Head of caudate nucleus (tissue), 42 donors: Measurements from ENCODE around the gene NCAPD3.
"Not testable (repeated sequence)": the region's sequence is repeated elsewhere in the genome, so short reads cannot be mapped to it uniquely, and the experiment has no call there.

ENCODE experiments used
- DNase-seq, 42 donors: peaks; one replicate each; pipeline versions ENCODE4 v3.0.0 to v3.0.0-alpha.2; 2020 to 2021; ENCODE audit warnings: mixed read lengths in 7 of 42
- intact Hi-C: fragments of 100-400 bp; cut with DNase I; formaldehyde crosslinking; loops from one replicate; pipeline ENCODE4 v1.15.0; 2022

NCAPD3 gene

DNA sequence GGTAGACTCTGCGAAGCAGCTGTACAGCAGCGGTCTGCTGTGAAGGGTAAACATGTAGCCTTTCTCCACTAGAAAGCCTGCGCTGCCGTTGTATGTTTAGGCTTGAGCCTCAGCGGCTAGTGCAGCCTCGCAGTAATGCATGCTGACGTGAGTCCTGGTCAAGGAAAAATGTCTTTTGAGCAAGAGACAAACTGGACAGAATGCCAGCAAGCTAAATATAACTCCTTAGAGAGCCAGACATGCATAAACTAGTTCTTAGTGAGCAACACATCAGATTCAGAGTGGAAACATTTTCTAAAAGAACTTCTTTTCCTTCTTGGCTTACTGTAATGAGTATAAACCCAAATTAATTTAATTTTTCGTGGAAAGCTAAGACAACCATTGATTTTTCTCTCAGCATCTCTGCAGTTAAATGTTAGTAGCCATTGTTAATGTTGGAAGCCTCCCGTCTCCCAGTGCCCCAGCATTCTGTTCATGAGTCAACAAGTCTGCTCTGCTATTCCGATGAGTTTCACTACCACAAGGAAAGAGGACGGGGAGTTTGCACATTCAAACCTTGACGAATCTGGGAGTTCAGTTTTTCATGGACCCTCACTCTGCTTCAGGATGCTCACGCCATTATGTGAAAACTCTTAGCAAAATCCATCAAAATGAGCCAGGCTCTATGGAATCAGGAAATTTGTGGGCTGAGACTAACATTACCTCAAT, 103.5 kb downstream of the NCAPD3 start:
- intact Hi-C loops, result no loop called here
- DNase-seq, result peak in 32 of 42 donors; percentile 28 to 84 (median 58)

DNA sequence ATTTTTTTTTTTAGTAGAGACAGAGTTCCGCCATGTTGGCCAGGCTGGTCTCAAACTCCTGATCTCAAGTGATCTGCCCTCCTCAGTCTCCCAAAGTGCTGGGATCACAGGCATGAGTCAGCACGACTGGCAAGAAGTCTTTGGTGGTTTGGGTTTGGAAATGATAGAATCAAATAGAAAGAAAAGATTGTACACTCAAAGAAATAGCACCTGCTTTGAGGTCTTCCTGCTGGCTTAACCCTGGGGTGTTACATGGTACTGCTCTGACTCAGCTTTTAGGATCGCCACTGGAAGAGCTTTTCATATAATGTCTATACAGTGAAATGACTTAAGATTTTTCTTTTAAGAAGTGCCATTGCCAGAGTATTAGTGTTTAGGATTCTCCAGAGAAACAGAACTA, 104.7 kb downstream of the NCAPD3 start:
- intact Hi-C loops, result no loop called here

DNA sequence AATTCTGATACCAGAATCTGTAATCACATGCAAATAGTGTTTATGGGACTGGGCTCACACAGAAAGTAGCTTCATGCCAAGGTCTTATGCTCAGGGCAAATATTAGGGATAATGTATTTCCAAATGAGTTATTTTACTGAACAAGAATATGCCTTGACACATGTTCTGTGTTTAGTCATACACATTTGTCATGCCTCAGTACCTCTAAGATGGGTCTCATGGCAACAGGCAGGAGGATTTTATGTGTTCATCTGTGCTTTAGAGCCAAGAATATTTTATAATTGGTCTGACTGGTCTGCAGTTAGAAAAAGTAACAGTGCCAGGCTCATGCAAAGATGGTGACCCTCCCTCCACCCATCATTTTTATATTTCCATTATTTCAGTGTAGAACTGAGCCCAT, 105.8 kb downstream of the NCAPD3 start:
- intact Hi-C loops, result no loop called here
- no peak for DNase-seq

More for the DNA sequence above, 104.7 kb downstream of the NCAPD3 start:
- DNase-seq, result no peak

DNA sequence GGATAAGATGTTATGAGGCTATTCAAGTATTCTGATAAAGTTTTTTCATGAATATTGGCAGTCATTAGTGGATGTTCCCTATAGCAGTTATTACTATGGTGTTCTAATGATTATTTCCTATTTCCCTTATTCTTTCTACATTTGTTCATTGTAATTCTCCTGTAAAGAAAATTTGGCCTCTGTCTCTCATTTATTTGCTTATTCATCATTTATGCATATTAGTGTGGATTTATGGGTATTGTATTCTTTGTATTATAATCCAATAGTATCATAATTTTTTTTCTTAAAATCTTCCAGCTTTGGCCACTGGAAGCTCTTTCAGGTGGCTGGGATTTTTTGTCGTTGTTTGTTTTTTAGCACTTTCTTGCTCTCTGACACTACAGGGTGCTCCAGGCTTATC, 107.6 kb downstream of the NCAPD3 start:
- intact Hi-C loops, result no loop called here
- DNase-seq, result no peak

DNA sequence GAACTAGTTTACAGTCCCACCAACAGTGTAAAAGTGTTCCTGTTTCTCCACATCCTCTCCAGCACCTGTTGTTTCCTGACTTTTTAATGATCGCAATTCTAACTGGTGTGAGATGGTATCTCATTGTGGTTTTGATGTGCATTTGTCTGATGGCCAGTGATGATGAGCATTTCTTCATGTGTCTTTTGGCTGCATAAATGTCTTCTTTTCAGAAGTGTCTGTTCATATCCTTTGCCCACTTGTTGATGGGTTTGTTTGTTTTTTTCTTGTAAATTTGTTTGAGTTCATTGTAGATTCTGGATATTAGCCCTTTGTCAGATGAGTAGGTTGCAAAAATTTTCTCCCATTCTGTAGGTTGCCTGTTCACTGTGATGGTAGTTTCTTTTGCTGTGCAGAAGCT, 110.0 kb downstream of the NCAPD3 start:
- intact Hi-C loops, DNase-seq: not testable (repeated sequence)

DNA sequence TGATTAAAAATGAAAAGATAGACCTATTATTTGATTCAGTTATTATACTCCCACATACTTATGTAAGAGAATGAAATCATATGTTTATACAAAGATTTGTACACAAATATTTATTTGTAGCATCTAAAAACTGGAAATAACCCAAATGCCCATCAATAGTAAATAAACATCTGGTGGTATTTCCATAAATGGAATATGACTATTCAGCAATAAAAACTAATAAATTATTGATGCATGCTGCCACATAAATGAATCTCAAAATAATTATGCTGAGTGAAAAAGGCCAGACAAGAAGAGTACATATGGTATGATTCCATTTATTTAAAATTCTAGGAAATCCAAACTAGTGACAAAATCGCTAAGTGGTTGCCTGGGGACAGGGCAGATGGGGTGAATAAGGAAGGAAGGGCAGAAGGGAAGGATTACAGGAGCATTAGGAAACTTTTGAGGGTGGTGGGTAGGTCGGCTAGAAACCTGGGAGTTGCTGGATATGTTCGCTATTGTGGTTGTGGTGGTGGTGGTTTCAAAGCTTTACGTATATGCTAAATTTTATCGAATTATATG, 113.4 kb downstream of the NCAPD3 start:
- no peak for DNase-seq
- intact Hi-C loops, result no loop called here
